Measurements from ENCODE around the gene FBXO45. TPM values are rescaled to one million over a fixed set of nuclear protein-coding genes. Genes with fewer than 3 reads are reported as not detected.

Gene FBXO45
- total and polyA plus RNA-seq, 9 of the 15 experiments (the other 6 are each of a cell fraction or from before 2014, with no cell fraction given), result 15.2 to 52.8 (median 37.0) TPM

GRCh38 chr3:196633555-196634151, 65.2 kb downstream of the FBXO45 start:
- H2AFZ ChIP-seq (ENCODE audit: low read depth, low read length), result peak overlapping the region; percentile 75
- no peaks in the 10 kb centered on the region for H3K36me3 ChIP-seq (ENCODE audit: control insufficient read depth, insufficient read depth, low read length)
- H3K9me3 ChIP-seq (replicated peaks; ENCODE audit: control insufficient read depth, insufficient read depth, low read depth, low read length), result no peaks in the 10 kb centered on the region
- peaks cover 15% of the 10 kb centered on the region; the same call in 2 of the 3 replicates for H3K79me2 ChIP-seq (ENCODE audit: control insufficient read depth, insufficient read depth, low read length)
- intact Hi-C loops (cut with micrococcal nuclease) (loop anchor here (2.0 kb wide), 2 partner anchors 51 to 65 kb away; partner anchors contain the start of genes FBXO45 and WDR53), in situ Hi-C loops (cut with MboI) (no loop called here)
- POLR2A ChIA-PET, result interaction anchor here (0.5 to 0.6 kb wide), 3 partner anchors 40 to 732 kb away, joined by 3 read pairs; no protein-coding TSS in a partner anchor
- no peak for FAIRE-seq
- peak overlapping the region; percentile 56 for H3K4me3 ChIP-seq
- ATAC-seq, result peak; percentile 2
- CTCF ChIA-PET (ENCODE audit: low intra/inter-chr PET ratio), result interaction anchor here (0.7 kb wide), 1 partner anchor 65 kb away, joined by 3 read pairs; the partner anchor contains the start of genes FBXO45 and WDR53
- no peaks in the 10 kb centered on the region for H4K20me1 ChIP-seq (replicated peaks; ENCODE audit: control insufficient read depth, insufficient read depth, low read length)
- no peaks in the 10 kb centered on the region for H3K27me3 ChIP-seq (ENCODE audit: control insufficient read depth in 2 of 2, insufficient read depth in 2 of 2, low read length in 2 of 2)
- peak overlapping the region; percentile 98 for H3K27ac ChIP-seq (ENCODE audit: extremely low read depth, low read depth, low read length)
- H3K9me1 ChIP-seq (ENCODE audit: control insufficient read depth, insufficient read depth, low read length), result no peaks in the 10 kb centered on the region
- 39% methylated on average over 12 of the region's 12 CpGs for WGBS (ENCODE audit: insufficient coverage, low coverage, missing lambda C conversion rate)
- no TSS peak for BruUV-seq (replicated peaks)
- H3K4me1 ChIP-seq (replicated peaks in 1 of 2; ENCODE audit: control insufficient read depth in 2 of 2, insufficient read depth in 2 of 2, low read length in 2 of 2), result peaks cover 24 to 36% of the 10 kb centered on the region in 2 experiments
- DNase-seq (ENCODE audit: extremely low read depth in 1 of 4, low spot score in 3 of 4), result peak in 2 of 4 experiments; percentile 32 to 52
- peak overlapping the region; percentile 98 for H3K4me2 ChIP-seq (ENCODE audit: insufficient read depth, low read length)
- H3K9ac ChIP-seq (ENCODE audit: insufficient read depth in 1 of 2, low read depth in 2 of 2, low read length in 2 of 2), result peak overlapping the region; percentile 84 to 98
- TF ChIP-seq CC2D1A (IDR thresholded peaks at IDR 0.05) (no peak), FUS (optimal IDR thresholded peaks at IDR 0.05; ENCODE audit: low read depth, low read length) (no peak), RFX1 (IDR thresholded peaks at IDR 0.05) (no peak), ESRRA (IDR thresholded peaks at IDR 0.05; ENCODE audit: borderline replicate concordance, low read depth) (no peak), POLR2G (IDR thresholded peaks at IDR 0.05; ENCODE audit: low read depth, low read length) (peak; percentile 56; the same call in 1 of the 2 replicates), PURB (CRISPR knock-in tag; IDR thresholded peaks at IDR 0.05; ENCODE audit: low read depth) (no peak), NCOA4 (IDR thresholded peaks at IDR 0.05; ENCODE audit: partially characterized antibody) (no peak), PBX2 (CRISPR knock-in tag; IDR thresholded peaks at IDR 0.05; ENCODE audit: low read depth) (no peak), PBX2 (tag; conservative IDR thresholded peaks at IDR 0.05; ENCODE audit: low read depth) (no peak), CBX8 (IDR thresholded peaks at IDR 0.05; ENCODE audit: borderline replicate concordance, extremely low read depth, low read depth, low read length, poor library complexity, severe bottlenecking) (no peak), CBX1 (IDR thresholded peaks at IDR 0.05; ENCODE audit: low read depth) (no peak), ADNP (tag; IDR thresholded peaks at IDR 0.05) (no peak), U2AF1 (optimal IDR thresholded peaks at IDR 0.05; ENCODE audit: low read depth, low read length) (no peak), MXI1 (IDR thresholded peaks at IDR 0.05; ENCODE audit: low read depth, low read length) (no peak), KLF16 (IDR thresholded peaks at IDR 0.05) (no peak), JUND (IDR thresholded peaks at IDR 0.05; ENCODE audit: borderline replicate concordance, low read depth, low read length) (no peak), JUND (tag; IDR thresholded peaks at IDR 0.05; ENCODE audit: borderline replicate concordance, low read depth, low read length) (no peak; the same call in 2 of the 3 replicates), ZNF75A (CRISPR knock-in tag; IDR thresholded peaks at IDR 0.05) (no peak), ZNF263 (CRISPR knock-in tag; IDR thresholded peaks at IDR 0.05; ENCODE audit: borderline replicate concordance) (peak; percentile 16; the same call in 1 of the 2 replicates), HNRNPH1 (optimal IDR thresholded peaks at IDR 0.05; ENCODE audit: low read depth, low read length) (no peak), CEBPG (CRISPR knock-in tag; IDR thresholded peaks at IDR 0.05) (no peak), CEBPG (tag; conservative IDR thresholded peaks at IDR 0.05 in 1 of 2, IDR thresholded peaks at IDR 0.05 in 1 of 2) (no peak)
